GM19351 (cell line): ENCODE data around the gene MIEF1.
"Not testable (repeated sequence)": the region's sequence is repeated elsewhere in the genome, so short reads cannot be mapped to it uniquely, and the experiment has no call there.

ENCODE experiments used
- ATAC-seq: cut with Tn5 transposase; IDR thresholded peaks from one replicate; pipeline ENCODE4 v1.9.1; 2021; ENCODE audit warnings: mild to moderate bottlenecking, moderate library complexity; ENCODE audit not compliant: unreplicated experiment

The MIEF1 gene

DNA sequence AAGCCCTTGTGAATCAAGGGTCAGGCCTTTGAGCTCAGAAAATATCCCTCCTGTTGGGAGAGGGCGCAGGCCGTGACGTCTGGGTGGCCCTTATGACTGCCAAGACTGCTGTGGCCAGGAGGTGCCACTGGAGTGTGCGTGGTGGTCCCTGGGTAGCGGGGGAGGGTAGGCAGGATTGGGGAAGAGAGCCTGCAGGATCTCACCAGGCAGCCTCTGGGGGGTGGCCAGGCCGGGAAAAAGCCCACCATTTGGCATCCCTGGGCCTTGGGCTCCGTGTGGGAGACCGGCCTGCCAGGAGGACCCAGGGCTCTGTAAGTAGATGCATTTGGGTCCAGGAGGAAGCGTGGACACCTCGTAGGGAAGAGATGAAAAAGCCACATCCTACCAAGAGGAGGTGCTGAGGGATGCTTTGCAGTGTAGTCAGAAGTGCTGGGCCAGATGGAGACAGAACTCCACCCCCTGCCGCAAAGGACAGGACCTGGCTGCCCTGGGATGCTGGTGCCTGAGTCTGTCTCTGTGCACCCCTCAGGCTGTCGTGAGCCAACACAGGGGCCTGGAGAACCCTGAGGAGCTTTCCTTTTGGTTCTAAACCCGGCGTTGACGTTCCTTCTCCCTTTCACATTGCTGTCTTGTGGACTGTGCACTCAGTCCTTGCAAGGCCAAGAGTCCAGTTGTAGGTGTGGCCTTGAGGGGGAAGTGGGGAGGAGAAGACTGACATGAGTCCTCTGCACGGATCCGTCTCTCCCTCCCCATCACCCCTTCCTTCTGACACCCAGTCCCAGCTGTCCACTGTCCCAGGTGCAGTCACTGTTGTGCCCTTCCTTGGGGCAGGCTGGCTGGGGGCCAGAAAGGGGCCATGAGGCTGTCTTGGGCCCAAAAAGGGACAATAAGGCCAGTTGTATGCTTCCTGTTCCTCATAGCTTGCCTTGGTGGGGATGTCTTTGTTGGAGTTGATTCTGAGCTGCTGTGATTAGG is 12.7 kb upstream of the MIEF1 start:
- no peak for ATAC-seq

DNA sequence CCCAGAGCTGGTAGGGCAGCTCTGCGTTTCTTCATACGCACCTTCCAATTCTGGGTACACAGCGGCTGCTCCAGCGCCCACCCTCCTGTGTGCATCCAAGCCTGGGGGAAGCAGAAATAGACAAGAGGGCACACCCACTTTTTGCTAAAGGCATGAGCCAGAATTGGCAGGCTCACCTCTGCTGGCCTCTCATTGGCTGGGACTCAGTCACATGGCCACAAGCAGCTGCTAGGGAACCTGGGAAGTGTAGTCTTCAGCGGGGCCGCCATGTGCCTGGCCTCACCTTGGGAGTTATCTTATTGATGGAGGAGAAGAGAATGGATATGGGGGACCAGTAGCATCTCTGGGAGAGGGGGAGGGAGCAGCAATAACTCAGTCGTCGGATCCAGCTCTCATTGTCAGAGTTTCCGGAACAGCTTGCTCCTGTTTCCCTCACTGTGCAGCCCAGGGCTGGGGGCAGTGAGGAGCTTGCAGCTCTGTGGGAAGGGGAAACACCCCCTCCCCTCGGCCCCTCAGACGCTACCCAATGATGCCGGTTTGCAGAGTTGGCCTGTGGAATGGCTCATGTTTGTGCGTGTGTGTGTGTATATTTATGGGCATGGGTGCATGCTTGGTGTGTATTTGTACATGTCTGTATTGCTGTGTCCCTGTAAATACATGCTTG is 11.8 kb upstream of the MIEF1 start:
- ATAC-seq = peak; percentile 91

GRCh38 chr22:39490966-39491680 is 11.0 kb upstream of the MIEF1 start:
- no peak for ATAC-seq

DNA sequence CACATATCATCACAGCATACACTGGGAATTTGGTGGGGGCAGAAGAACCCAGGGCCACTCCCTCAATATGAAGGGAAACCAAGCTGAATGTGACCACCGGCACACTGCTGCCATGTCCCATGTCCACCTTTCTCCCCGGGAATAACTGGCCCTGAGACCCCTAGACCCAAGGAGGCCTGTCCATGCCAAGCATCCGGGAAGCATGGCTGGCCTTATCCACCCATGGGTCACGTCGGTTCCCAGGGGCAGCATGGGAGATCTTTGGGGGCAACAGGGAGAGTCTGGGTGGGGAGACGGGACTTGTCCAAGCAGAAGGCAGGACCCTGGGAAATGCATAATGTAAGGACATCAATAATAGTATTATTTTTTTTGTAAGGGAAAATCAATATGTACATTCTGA is 10.4 kb upstream of the MIEF1 start:
- ATAC-seq = no peak

- ATAC-seq = no peak
These were observed 9.9 kb upstream of the MIEF1 start for GRCh38 chr22:39492186-39492585.

DNA sequence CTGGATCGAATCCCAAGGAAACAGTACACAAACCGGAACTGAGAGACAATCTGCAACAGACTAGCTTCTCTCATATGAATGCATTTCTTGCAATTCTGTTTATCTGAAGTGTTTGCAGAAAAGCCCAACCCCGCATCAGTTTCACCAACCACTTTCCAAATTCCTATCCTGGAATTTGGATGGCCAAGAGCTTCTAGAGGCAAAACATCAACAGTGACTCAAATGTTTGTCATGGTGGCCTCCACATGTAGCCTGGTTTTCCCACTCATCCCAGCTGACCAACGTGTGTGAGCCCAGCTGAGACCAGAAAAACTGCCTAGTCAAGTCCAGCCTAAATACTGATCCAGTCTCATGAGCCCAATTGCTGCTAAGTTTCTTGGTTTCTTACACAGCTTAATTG is 8.3 kb upstream of the MIEF1 start:
- ATAC-seq = no peak

GRCh38 chr22:39494471-39495120 is 7.5 kb upstream of the MIEF1 start:
- no peak for ATAC-seq

- no peak for ATAC-seq
These were observed 5.8 kb upstream of the MIEF1 start for GRCh38 chr22:39496131-39496838.

GRCh38 chr22:39497429-39497828 is 4.7 kb upstream of the MIEF1 start:
- no peak for ATAC-seq

GRCh38 chr22:39498368-39498767 is 3.7 kb upstream of the MIEF1 start:
- ATAC-seq = no peak

DNA sequence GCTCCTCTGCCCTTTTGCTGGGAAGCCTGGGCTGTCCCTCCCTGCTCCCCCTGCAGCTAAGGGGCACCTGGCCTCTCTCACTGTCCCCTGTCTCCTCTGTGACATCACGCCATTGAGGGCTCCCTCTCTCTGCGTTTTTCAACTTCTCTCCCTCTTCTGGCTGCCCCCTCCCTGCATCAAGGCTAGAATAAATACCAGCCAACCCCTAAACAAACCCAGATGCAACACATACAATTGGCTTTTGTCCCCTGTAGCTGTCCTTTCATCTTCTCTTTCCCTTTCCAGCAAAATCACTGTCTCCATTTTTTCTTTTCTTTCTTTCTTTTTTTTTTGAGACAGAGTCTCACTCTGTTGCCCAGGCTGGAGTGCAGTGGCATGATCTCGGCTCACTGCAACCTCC is 3.3 kb upstream of the MIEF1 start:
- ATAC-seq = no peak

- no peak for ATAC-seq
These were observed 2.0 kb upstream of the MIEF1 start for GRCh38 chr22:39500101-39500500.

GRCh38 chr22:39501644-39502108 is 414 bp upstream of the MIEF1 start:
- peak; percentile 10 for ATAC-seq

DNA sequence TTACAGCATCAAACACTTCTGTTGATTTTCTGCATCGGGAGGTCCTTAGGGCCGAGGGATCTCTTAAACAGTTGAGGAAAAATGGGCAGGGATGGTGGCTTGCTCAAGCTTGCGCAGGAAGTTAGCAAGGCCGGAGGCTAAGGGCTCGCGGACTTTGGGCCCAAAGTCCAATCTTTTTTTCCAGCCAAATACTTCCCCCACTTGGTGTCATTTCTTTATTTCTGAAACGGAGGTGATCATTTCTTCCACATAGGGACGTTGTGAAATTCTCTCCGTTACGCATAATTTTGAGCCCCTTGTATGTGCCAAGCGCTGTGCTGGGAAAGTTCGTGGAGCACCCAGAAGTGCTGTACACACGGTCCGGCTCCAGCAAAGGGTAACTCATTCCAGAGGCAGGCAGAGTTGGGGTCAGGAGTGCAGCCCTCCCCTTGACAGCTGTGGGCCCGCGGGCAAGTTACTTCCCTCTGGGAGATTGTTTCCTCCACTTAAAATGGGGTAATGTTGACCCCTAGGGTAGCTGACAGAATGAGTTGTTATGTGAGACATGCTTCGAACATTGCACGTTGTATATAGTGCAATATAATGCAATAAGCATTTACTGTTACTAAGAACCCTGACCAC is 809 bp downstream of the MIEF1 start:
- ATAC-seq = no peak

GRCh38 chr22:39503630-39504029 is 1.5 kb downstream of the MIEF1 start:
- no peak for ATAC-seq

DNA sequence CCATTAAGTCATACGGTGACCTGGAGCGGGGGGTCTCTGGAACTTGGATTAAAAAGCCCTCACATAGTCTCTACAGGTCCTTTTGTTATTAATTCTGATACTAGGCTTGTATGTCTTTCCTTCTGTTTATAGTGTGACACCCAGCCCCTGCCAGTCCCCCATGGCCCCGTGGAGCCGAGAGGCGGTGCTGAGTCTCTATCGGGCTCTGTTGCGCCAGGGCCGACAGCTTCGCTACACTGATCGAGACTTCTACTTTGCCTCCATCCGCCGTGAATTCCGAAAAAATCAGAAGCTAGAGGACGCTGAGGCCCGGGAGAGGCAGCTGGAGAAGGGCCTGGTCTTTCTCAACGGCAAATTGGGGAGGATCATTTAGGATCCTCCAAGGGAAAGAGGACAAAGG is 2.0 kb downstream of the MIEF1 start:
- ATAC-seq = no peak

DNA sequence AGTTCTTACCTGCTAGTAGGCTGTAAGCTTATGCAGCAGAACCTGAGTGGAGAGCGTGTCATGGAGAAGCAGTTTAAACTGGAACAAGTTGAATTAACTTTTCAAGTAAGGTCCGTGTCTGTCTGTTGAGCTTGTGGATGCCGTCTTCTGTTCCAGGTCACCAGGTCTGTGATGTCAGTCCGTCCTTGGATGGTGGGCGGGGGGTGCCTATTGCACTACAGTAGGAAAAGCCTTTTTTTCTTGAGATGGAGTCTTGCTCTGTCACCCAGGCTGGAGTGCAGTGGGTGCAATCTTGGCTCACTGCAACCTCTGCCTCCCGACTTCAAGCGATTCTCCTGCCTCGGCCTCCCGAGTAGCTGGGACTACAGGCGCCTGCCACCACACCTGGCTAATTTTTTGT is 4.9 kb downstream of the MIEF1 start:
- not testable (repeated sequence) for ATAC-seq

DNA sequence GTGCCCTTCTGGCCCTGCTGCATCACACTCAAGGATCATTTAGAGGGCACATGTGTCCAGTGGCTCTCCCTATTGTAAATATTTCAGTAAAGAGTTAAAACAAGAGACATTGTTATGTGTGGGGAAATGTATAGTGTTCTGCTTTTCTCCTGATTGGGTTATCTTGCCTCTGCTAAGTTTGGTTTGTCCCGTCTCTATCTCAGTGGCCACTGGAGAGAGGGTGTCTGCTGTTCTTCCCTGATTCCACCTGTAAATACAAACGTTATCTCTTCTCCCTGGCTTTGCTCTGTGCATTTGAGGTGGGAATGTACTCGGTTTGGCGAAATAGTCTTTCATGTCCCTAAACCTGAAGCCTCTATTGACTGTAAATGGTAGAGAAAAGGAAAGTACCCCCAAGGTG is 6.3 kb downstream of the MIEF1 start:
- ATAC-seq = no peak

DNA sequence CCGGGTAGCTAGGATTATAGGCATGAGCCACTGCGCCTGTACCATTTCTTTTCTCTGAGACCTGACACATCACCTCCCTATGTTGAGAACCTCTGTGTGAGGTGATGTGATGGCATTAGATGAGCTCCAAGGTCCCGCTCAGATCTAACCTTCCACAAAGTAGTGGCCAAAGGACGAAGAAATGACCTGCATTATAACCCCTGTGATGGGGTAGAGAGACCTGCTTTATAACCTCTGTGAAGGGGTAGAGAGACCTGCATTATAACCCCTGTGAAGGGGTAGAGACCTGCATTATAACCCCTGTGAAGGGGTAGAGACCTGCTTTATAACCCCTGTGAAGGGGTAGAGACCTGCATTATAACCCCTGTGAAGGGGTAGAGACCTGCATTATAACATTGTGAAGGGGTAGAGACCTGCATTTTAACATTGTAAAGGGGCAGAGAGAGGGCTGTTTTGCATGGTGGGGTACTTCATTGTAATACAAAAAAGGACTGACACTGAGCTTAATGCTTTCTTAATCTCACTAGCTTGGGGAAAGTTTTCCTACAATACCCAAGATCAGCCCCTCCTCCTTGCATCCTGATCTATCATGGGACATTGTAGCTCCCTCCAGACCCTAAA is 8.5 kb downstream of the MIEF1 start:
- ATAC-seq = no peak
